HG03196 (cell line): ENCODE data around the gene MOGAT3.

ENCODE experiments used
- ATAC-seq: cut with Tn5 transposase; IDR thresholded peaks from one replicate; pipeline ENCODE4 v1.9.1; 2021; ENCODE audit not compliant: unreplicated experiment

MOGAT3 gene

GRCh38 chr7:101172854-101173751 lies 27.7 kb downstream of the MOGAT3 start:
- ATAC-seq: no peak

DNA sequence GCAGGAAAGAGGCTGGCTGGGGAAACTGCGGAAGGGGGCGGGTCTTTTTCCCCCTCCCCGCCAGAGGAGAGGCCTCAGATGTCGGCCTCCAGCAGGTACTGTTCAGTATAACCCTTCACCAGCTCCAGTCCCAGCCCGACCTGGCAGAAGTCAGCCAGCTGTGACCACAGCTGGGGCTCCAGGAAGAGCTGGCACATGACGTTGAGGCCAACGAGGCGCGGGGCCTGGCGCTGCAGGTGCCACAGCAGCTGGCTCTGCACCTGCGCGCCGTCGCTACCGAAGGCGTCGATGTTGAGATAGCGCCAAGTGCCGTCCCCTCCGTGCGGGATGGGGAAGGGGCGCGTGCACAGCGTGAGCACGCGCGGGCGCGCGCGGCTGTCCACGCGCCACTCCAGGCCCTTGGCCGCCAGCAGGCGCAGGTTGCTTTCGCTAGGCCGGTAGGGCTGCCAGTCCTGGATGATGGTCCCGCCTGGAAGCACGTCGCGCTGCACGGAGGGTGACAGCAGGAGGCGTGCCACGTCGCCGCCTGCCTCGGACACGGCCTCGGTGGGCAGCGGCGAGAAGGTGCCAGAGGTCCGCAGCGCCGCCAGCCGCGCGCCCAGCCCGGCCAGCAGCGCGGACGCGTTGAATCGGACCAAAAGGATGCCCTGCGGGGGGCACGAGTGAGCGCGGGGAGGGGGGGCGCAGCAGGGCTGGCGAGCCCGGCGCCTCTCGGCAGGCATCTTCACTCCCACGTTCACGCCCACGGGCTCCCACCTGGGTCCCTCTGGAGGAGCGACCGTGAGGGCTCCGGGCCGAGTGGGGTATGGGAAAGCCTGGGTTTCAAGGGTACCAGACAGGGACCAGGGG lies 28.6 kb downstream of the MOGAT3 start:
- no peak for ATAC-seq

DNA sequence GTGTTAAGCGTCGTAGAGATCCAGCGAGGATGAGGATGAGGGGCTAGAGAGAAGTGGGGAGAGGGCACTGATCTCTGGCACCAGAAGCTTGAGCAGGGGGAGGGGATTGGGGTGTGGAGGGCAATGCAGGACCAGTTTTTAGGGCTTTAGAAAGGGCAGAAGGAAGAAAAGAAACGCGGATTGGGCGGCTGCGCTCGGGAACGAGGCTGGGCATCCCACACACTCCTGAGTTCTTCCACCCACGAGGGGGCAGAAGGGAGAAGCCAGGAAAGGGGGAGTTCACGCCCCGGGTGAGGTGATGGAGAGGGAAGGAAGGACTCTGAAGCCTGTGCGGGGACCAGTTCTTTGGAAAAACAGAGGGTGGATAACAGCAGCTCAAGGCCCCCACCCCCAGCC lies 29.4 kb downstream of the MOGAT3 start:
- ATAC-seq: no peak

DNA sequence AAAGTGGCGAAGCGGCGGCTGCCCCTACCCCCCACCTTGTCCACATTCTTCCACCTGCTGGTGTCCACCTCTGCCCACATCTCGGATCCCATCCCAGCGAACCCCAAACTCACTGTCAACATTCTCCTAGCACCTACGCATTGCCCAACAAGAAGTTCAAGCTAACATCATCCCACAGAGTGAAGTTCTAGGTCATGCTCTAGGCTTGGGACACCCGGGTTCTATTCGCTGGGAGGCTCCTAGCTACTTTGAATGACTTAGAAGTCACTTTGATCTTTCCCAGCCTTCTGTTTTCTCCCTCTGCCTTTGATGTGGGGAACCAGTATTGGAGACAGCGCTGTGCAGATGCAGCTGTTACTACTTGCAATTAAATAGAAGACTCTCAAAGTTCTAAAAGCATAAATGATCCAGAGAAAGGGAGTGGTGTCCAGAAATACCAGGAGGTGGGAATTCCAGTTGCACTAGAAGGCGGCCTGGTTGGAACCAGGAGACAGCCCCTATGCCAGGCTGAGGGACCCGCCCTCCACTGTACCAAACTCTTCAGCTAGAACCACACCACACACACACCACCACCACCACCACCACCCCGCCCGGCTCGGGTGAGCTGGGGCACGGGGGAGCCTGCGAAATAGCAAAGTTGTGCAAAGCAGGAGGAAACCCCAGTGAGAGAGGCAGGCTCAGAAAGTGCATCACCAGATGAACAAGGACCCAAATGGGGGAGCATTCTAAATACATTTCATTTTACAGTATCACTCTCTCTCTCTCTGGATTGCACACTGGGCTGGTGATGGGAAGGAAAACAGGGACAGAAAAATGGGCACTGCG lies 30.0 kb downstream of the MOGAT3 start:
- no peak for ATAC-seq

DNA sequence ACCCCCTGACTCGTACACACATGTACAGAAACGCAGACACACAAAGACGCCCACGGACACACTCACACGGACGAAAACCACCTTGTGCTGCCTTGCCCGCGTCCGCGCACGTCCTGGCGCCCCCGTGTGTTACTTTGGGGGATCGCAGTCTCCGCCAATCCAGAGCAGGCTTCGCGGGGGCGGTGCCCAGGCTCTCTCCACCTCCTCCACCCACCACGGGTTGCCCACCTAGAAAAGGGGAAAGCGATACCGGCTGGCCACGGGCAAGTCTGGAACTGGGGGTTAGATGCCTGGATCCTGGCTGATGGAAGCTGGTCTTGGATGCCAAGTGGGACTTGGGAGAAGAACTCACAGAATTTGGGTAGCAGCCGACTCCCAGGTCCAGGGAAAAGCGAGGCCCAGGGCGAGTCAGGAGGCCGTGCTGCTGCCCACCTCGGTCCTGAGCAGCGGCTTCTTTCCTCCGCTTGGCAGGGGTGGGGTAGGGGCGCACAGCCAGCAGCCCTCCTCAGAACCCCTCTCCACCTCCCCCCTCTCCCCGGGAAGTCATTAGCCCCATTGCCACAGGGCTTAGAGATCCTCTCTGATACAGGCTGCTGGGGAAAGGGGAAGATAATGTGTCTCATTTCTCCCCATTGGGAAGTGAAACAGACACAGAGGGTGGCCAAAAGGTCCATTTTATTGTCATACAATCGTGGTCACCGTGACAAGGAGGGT lies 30.8 kb downstream of the MOGAT3 start:
- no peak for ATAC-seq

- no peak for ATAC-seq
Observed at GRCh38 chr7:101169110-101169837, 31.6 kb downstream of the MOGAT3 start.

- no peak for ATAC-seq
Observed at GRCh38 chr7:101168412-101169049, 32.3 kb downstream of the MOGAT3 start.

DNA sequence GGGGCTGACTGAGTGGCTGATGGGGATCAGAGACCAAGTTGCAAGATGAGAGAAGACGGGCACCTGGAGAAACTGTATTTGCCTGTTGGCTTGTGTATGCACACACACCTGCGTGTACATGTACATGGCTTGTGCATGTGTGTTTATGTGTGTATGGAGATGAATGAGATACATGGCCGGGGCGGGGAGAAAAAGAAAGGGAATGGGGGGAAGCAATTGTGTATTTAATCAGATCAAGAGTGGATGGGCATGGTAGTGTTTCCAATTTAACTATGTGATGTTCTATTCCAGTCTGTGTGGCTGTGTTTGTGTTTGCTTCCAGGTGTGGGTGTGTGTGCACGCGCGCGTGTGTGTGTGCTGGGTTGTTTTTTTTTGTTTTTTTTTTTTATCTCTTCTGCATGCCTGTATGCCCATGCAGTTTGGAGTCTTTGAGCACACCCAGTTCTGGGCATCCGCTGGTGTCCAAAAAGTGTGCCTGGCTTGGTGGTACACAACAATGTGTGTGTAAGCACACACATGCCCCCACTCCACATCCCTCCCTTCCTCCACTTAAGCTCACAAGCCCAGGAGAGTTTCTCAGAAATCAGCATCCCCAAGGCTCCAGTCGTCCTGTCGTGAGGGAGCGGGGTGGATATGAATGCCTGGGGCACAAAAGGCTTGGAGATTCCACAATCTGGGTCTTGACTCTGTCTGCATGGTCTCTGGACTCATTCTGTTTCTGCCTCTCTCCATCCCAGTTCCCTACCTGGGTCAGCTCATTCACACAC lies 33.0 kb downstream of the MOGAT3 start:
- ATAC-seq: no peak

GRCh38 chr7:101166909-101167644 lies 33.8 kb downstream of the MOGAT3 start:
- no peak for ATAC-seq

DNA sequence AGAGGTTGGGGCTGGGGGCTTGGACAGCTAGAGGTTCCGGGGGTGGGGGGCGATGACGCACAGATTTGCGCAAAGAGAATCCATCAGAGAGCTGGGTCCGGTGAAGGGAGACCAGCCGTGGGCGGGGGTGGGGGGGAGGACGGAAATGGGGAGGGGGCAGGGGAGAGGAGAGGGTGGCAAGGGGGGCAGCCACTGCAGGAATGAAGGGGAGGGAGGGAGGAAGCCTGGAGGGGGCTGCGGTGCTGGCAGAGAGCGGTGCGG lies 34.3 kb downstream of the MOGAT3 start:
- no peak for ATAC-seq

- no peak for ATAC-seq
Observed at GRCh38 chr7:101165958-101166647, 34.7 kb downstream of the MOGAT3 start.

DNA sequence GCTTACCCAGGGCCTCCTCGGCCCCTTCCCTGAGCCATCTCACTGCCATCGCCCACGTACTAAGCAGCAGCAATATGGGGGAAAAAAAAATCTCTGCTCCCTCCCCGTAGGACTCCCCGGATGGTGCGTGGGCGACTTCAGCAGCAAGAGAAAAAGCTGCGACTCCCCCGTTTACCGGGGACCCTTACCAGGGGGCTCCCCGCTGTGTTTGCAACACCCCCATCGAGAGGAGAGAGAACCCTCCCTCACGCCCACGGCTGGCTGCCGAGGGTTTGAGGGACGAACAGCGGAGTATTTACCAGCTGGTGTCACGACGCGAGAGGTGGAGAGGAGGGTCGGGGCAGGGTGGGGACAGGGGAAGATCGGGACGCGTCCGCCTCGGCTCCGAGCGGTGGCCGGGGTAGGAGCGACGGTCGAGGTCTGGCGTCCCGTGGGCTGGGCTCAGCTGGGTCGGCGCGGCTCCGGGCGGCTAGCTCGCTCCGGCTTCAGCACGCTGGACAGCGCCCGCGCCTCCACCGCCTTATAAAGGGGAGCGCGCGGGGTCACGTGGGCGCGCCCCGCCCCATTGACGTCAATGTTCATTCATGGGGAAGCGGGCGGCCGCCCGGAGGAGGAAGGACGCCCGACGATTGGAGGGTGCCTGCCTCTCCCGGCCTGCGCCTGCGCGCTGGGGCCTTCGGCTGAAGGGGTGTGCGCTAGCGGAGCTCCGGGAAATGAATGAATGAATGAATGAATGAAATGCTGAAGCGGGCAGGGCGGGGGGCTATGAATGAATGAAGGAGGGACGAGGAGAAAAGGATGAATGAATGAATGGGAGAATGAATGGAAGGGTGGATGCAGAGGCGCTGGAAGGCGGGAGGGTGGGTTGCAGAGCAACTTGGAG lies 35.5 kb downstream of the MOGAT3 start, which contains the start of gene VGF:
Gene VGF (minus strand): TSS at position 495 of the 883 bp plus-strand sequence. CDS start 726 bp downstream, outside the sequence.
- peak; percentile 79 for ATAC-seq

- ATAC-seq: no peak
Observed at GRCh38 chr7:101164071-101164840, 36.6 kb downstream of the MOGAT3 start.

GRCh38 chr7:101163279-101164070 lies 37.4 kb downstream of the MOGAT3 start:
- no peak for ATAC-seq
